GM18502 (cell line): Measurements from ENCODE around the gene GPR150.

Experiments used
- ATAC-seq: cut with Tn5 transposase; IDR thresholded peaks from one replicate; pipeline ENCODE4 v1.9.1; 2021; ENCODE audit warnings: mild to moderate bottlenecking; ENCODE audit not compliant: unreplicated experiment, poor library complexity

The GPR150 gene

GRCh38 chr5:95620030-95620869 is at the start of gene GPR150:
Gene GPR150 (plus strand): TSS chr5:95620087. CDS start chr5:95620276, 189 bp downstream.
- peak; percentile 65 for ATAC-seq

GRCh38 chr5:95572016-95572415 is 47.9 kb upstream of the GPR150 start:
- no peak for ATAC-seq

GRCh38 chr5:95581576-95581975 is 38.3 kb upstream of the GPR150 start:
- no peak for ATAC-seq

- no peak for ATAC-seq
Measured at GRCh38 chr5:95583992-95584391, 35.9 kb upstream of the GPR150 start.

- ATAC-seq, result no peak
Measured at GRCh38 chr5:95590880-95591279, 29.0 kb upstream of the GPR150 start.

- ATAC-seq, result peak; percentile 89
Measured at GRCh38 chr5:95591490-95591901, 28.4 kb upstream of the GPR150 start.

- ATAC-seq, result no peak
Measured at GRCh38 chr5:95595289-95595931, 24.5 kb upstream of the GPR150 start.

- ATAC-seq, result no peak
Measured at GRCh38 chr5:95599252-95599651, 20.6 kb upstream of the GPR150 start.

- ATAC-seq, result no peak
Measured at GRCh38 chr5:95600557-95600956, 19.3 kb upstream of the GPR150 start.

- no peak for ATAC-seq
Measured at GRCh38 chr5:95605786-95606185, 14.1 kb upstream of the GPR150 start.

- no peak for ATAC-seq
Measured at GRCh38 chr5:95606419-95606818, 13.5 kb upstream of the GPR150 start.

GRCh38 chr5:95609711-95610110 is 10.2 kb upstream of the GPR150 start:
- no peak for ATAC-seq

GRCh38 chr5:95610546-95610945 is 9.3 kb upstream of the GPR150 start:
- no peak for ATAC-seq

GRCh38 chr5:95611396-95611795 is 8.5 kb upstream of the GPR150 start:
- ATAC-seq, result no peak

GRCh38 chr5:95613514-95613913 is 6.4 kb upstream of the GPR150 start:
- no peak for ATAC-seq

GRCh38 chr5:95615164-95615467 is 4.8 kb upstream of the GPR150 start:
- ATAC-seq, result peak; percentile 60

GRCh38 chr5:95617057-95617456 is 2.8 kb upstream of the GPR150 start:
- ATAC-seq, result no peak

- ATAC-seq, result no peak
Measured at GRCh38 chr5:95619096-95619495, 791 bp upstream of the GPR150 start.

- ATAC-seq, result no peak
Measured at GRCh38 chr5:95619514-95620029, 315 bp upstream of the GPR150 start.

GRCh38 chr5:95620870-95621838 is 1.3 kb downstream of the GPR150 start:
- peak; percentile 55 for ATAC-seq
